ENCODE measurements around the gene CD7.
"Not testable (repeated sequence)": the region's sequence is repeated elsewhere in the genome, so short reads cannot be mapped to it uniquely, and the experiment has no call there.

Gene CD7

DNA sequence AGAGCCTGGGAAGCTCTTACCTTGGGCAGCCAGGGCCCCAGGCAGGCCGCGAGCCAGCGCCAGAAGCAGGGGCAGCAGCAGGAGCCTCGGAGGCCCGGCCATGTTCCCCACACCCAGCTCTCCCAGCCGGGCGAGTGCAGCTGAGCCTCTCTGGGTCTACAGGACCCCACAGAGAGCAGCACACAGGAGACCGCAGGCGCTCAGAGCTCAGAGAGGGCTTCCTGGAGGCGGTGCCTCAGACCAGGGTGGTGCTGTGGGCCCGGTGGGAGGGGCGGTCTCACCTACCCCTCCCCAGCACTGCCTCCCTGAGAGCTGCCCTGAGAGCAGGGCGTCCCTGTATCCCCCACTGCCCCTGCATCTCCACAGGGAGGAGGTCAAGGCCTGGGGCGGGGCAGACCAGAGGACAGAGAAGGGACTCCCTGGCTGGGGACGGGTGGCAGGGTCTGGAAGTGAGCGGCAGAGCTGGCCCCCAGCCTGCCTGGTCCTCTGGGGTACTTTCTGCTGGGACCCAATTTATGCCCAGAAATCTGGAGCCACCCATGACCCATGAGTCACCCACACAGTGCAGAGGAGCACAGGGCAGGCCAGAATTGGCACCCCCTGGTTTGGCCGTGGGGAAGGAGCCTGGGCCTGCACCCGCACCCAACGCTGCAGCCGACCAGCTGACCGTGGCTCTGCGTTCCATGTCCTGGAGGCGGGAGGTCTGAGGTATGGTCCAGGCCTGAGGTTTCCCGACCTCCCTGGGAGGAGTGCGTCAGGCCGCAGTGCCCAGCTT lies at the start of gene CD7:
Gene CD7, minus strand, starts transcription at position 215 of the 775 bp plus-strand sequence. Its CDS starts 113 bp downstream, at position 102.
- DNase-seq: peak; percentile 68 to 74

DNA sequence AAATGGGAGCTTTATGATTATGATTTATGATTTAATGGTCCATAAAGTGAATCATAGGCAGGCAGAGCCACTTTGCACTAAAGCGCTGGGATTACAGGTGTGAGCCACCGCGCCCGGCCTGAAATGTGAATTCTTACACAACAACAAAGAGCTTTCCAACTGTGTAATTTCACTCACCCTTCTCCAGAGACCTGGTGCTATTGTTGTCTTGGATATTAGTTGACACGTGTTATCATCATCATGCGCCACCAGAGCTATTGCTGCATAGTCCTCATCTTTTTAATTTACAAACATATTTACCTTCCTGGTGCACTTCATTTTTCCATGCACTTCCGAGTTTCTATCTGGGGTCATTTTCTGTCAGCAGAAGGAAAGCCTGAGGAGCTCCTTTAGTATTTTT lies 49.3 kb upstream of the CD7 start:
- no peak for DNase-seq

DNA sequence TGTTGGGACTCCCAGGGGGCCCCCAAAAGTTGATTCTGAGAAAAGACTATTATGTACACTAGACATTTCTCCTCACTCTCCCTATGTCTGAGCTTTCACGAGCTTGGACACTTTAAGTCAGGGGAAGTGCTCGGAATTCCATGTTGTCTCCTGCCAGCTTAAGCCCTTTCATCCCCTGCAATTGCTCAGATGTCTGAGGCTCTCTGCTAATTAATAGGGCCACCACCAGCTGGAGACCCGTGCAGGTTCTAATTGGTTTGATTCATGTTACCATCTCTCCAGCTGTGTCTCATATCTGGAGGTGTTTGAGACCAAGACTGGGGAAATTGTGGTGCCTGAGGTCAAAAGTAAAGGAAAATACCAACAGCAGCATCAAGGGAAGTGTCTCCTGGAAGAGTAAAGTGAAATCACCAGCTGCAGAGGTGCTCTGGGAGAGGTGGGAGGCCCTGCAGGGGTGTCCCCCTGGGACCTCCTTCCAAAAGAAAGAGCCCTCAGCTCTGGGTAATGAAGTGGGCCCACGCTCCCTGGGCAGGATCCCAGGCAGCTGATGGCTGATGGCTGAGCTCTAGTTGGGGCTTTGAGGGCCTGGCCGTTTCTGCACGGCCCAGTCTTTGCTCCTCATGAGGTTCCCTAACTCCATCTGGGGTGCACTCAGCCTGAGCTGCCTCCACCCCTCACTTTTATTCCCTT lies 48.3 kb upstream of the CD7 start:
- no peak for DNase-seq

DNA sequence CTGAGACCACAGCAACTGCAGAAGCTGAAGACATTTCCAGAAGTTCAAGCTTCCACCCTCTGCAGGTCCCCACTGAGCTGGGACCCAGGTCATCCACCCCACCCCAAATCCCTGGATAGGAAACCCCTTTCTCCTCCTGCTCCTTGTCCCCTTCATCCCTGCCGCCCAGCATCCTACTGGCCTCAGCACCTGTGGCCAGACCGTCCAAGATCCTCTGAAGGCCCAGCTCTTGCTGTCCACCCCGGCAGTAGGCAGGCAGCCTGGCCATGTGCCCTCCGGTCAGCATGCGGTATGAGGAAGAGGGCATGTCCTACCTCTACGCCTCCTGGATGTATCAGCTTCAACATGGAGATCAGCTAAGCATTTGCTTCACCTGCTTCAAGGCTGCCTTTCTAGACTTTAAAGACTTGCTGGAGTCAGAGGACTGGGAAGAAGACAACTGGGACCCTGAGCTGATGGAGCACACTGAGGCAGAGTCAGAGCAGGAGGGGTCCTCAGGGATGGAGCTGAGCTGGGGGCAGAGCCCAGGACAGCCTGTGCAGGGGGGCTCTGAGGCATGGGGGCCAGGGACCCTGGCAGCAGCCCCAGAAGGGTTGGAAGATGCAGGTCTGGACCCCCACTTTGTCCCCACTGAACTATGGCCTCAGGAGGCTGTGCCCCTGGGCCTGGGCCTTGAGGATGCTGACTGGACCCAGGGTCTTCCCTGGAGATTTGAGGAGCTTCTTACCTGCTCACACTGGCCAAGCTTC lies 44.7 kb upstream of the CD7 start:
- DNase-seq: no peak

DNA sequence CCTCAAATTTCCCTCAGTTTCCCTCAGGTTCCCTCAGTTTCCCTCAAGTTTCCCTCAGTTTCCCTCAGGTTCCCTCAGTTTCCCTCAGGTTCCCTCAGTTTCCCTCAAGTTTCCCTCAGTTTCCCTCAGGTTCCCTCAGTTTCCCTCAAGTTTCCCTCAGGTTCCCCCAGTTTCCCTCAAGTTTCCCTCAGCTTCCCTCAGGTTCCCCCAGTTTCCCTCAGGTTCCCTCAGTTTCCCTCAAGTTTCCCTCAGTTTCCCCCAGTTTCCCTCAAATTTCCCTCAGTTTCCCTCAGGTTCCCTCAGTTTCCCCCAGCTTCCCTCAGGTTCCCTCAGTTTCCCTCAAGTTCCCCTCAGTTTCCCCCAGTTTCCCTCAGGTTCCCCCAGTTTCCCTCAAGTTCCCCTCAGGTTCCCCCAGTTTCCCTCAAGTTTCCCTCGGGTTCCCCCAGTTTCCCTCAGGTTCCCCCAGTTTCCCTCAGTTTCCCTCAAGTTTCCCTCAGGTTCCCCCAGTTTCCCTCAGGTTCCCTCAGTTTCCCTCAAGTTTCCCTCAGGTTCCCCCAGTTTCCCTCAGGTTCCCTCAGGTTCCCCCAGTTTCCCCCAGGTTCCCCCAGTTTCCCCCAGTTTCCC lies 42.2 kb upstream of the CD7 start:
- DNase-seq: not testable (repeated sequence)

DNA sequence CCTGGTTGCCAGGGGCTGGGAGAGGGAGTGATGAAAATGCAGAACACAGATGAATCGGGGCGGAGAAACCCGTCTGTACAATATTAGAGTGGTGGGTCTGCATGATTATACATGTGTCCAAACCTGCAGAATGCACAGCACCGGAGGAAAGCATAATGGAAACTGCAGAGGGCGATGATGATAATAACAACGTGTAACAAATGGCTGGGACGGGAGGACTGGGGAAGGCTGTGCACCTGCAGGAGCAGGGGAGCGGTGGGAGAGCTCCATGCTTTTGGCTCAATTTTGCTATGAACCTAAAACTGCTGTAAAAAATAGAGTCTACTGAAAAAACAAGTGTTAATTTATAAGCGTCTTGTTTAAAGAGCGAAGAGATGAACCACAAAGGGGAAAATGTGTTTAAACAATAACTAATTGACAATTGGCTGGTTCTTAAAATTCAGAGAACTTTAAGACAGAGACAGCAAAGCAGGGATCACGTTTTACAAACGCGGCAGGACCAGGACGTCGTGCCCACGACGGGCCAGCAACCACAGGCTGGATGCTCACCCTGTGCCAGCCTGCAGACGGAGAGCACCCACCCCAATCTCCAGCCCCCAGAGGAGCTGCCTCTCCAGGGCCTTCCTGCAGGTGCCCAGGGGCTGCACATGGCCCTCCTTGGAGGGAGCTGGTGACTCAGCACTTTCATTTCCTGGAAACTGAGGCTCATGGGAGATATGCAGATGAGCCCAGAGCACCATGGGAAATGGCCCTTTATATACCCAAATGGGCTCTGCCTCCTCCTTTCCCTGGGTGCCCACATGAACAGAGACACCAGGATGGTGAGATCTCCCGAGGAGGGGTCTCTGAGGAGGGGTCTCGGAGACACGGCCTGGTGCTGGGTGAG lies 41.3 kb upstream of the CD7 start, which contains the start of gene TEX19:
Gene TEX19, plus strand, starts transcription at position 783 of the 886 bp plus-strand sequence. CDS start 2,904 bp downstream, outside the sequence.
- peak in 1 of 2 experiments; percentile 35 for DNase-seq

DNA sequence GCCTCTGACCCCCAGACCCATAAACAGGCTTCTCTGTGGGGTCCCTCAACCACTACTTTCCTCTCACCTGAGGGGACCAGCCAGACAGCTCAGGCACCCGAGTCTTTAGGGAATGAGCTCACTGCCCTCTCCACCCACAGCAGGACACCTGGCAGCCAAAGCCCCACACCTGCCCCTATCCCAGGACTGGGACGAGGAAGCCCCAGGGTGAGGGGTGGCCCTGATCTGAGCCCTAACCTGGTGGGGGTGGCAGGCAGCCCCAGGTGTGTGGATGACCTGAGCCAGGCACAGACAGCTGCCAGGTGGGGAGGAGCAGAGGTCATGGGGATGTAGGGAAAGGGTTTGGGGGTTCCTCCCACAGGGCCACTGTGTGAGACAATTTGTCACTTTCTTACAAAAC lies 40.0 kb upstream of the CD7 start:
- DNase-seq: no peak

DNA sequence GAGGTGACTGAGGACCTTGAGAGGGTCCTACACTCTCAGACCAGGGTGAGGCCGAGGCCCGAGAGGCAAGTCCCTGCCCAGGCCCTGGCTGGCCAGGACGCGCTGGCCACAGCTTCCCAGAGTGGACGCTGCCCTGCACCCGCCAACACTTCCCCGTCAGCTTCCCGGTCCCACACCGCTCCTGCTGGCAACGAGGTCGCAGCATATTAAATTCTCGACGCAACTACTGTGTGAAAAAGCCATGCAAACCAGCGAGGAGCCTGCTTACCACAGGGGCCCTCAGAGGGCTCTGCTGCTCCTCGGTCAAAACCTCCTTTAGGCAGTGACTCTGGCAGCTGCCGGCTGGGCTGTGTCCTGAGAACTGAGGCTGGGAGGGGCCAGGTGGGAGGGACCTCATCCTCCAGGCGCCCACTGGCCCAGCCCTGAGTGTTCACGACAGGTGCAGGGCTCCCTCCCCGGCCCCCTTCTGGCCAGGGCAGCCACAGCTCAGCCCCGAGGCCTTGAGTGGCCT lies 39.5 kb upstream of the CD7 start:
- no peak for DNase-seq

DNA sequence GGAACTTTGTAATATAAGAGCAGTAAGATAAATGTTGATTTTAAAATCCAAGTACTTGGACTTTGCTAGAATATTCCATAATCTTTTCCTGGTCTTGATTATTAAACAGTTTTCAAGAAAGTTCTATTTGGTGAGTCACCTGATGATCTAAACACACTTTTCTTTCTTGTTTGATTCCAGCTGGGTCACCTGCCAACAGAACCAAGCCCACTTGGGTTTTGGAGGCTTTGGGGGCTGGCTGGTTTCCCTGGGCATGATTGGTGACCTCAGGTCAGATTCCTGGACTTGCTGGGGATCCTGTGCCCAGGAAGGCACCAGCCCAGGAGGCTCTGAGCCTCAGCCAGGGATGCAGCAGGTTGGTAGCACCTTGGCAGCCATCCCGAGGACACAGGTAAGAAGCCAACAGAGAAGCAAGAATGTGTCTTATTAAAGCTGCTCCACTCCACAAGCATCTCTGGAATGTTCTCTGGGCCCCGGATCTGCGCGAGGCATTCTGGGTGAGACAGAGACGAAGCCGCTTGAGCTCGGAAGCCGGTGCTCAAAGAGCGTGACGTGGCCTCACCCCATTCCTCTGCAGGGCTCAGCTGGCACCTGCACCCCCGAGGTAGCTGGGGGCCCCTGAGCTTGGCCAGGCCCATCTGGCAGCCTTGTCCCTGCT lies 38.5 kb upstream of the CD7 start:
- DNase-seq: no peak

DNA sequence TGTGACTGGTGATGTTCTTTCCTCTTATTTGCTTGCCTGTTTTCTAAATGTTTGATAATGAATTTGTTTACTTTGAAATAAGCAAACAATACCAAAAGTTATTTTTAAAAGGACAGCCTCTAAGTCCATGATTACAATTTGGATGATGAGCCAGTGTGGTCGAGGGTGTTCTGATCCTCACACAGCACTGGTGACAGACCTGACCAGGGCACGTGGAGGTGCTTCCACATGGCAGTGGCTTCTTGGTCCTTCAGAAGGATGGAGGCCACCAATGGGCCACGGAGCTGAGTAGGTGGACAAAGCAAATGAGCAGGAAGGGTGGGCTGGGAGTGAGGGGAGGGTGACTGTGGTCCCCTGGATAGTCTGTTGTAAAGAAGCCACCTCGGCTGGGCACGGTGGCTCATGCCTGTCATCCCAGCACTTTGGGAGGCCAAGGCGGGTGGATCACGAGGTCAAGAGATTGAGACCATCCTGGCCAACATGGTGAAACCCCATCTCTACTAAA lies 37.4 kb upstream of the CD7 start:
- DNase-seq: no peak

DNA sequence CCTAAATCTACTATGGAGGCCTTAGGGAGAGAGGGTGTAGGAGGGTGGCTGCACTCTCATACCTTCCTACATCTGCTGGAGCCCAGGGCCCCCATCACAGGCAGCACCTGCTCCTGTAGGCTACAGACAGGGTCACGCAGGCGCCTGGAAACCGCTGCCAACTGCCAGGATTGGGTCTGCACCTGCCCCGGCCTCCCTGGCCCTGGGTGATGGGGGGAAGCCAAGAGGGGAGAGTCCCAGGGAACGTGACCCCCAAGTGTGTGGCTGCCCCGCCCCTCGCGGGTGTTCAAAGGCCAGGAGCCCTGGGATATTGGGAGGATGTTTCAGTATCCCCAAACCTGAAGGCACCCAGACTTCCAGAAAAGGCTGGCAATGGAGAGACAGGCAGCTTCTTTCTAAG lies 36.1 kb upstream of the CD7 start:
- no peak for DNase-seq

DNA sequence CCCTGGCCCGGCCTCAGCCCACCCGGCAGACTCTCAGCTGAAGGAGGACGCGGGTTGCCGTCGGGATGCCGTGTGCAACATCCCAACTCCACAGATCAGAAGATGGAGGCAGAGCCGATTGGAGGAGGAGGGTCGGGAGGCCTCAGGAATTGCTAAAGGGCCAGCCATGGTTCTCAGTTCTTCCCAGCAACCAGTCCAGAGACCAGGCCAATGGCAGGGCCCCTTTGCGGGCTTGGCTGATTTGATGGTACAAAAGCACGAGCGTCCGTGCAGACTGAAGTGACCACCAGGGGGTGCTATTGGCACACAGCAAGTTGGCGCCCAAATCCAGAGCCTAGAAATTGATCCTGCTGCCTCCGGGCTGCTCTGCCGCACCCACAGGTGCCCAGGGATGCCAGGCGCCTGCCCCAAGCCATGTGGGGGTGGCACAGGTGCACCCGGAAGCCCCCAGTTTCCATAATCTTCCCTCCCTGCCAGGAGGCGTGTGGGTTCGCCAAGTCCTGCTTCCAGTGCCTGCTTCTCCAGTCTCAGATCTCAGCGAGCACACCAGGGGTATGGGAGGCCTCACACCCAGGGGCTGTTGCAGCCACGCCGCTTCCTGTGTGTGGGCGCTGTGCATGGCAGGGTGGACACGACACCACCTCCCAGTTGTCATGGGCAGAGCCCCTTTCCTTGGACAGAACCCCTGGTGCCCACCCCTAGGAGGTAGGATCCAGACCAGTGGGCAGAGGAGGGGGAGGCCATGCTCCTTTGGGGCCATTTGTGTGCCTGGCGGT lies 34.5 kb upstream of the CD7 start:
- peak; percentile 69 to 73 for DNase-seq

DNA sequence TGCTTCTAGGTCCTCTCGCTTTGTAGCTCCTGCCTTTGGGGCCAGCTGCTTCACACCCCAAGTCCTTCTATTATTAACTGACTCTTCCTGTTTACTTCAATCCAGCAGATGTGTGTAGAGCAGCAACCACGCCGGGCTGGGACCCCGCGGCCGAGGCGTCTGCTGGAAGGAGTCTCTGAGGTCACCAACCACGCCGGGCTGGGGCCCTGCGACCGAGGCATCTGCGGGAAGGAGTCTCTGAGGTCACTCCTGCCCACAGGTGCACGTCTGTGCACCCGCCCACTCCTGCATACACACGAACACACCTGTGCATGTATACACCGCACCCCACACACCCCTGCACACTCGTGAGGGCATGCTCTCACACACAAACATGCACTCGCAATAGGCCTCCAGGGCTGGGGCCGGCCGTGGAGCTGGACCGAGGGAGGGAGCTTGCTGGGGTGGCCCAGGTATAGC lies 33.9 kb upstream of the CD7 start:
- DNase-seq: no peak

DNA sequence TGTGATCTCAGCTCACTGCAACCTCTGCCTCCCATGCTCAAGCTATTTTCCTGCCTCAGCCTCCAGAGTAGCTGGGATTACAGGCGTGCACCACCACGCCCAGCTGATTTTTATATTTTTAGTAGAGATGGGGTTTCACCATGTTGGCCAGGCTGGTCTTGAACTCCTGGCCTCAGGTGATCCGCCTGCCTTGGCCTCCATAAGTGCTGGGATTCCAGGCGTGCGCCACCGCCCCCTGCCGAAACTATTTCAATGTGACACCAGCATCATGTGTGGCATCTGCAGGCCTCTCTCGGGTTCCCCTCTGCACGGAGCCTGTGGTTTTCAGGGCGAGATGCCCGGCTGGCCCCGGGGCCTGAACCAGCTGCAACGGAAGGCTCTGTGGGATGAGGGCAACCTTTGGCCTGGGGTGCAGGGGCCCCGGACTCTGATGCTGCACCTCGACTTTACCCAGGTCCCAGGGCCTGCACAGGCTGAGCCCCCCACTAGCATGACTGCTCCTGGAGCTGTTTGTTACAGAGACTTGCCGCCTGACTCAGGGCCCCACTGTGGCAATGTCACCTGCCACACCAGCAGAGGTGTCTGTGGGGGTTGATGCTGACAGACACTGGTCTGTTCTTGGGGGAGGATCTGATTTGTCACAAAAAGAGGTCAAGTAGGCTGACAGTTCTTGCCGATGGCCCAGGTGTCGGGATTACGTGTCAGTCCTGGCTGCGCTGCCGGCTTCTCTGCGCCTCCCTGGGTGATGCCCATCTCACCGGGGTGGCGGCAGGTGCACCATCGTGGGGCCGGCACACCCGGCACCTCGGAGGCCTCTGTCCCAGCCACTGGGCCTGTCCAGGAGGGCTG lies 33.0 kb upstream of the CD7 start:
- peak; percentile 31 to 40 for DNase-seq

DNA sequence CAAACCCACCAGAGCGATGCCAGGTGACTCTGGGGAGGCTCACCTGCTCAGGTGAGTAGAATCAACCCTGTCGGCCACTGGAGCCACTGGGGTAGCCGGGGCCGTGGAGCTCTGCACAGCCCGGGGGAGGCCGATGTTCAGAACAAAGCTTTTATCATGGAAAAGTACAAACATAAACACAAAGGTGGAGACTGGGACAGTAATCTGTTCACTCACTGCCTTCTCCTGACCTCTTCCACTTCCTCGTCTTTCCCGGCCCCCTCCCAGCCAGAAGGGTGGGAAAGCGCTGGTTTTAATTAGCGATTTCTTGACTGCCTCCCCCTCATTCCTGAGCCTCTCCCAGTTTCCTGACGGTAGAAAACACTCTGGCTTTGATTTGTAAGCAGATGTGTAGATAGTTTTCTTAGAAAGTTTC lies 31.9 kb upstream of the CD7 start:
- DNase-seq: no peak

DNA sequence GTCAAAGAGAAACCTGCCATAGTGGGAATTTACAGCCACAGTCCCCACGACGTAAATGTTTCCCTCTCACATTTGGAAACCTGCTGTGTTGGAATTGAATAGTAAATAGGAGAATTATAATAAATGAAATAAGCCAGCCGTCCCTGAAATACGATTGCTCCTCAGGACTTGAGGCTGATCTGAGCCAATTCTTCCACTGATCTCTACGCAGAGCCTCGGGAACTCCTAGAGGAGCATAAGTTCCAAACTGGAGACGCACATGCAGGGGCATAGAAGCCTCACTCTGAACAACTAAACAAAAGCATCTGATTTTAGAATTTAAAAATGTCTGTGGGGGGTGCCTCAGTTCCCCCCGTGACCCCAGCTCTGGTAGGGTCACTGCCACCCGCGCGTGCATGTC lies 31.5 kb upstream of the CD7 start:
- DNase-seq: no peak

DNA sequence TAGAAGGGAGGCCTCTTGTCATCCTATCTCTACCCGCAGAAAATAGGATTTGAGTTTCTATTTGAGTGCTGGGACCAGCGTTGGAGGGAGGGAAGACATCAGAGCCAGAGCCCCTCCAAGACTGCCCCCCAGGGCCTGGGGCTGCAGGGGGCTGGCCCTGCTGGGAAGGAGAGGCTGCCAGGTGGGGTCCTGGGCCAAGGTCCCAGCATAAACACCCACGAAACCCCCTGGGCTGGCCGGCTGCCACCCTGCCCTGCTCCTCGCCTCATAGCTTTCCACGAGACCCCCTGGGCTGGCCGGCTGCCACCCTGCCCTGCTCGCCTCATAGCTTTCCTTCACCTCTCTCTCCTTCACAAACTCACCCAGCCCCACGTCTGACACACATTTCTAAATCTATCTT lies 31.0 kb upstream of the CD7 start:
- no peak for DNase-seq

DNA sequence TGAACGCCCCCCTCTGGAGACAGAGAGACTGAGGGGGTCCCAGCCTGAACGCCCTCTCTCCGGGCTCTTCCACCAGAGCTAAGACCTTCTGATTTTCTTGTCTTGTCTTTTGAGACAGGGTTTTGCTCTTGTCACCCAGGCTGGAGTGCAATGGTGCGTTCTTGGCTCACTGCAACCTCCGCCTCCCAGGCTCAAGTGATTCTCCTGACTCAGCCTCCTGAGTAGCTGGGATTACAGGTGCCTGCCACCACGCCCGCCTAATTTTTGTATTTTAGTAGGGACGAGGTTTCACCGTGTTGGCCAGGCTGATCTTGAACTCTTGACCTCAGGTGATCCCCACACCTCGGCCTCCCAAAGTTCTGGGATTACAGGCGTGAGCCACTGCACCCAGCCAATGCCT lies 30.6 kb upstream of the CD7 start:
- DNase-seq: not testable (repeated sequence)
